HG03039 (cell line): Measurements from ENCODE around the gene CSRNP2.
A peak's percentile ranks its signal among the peaks of the same experiment; 100 is the strongest.
"Not testable (repeated sequence)": the region's sequence is repeated elsewhere in the genome, so short reads cannot be mapped to it uniquely, and the experiment has no call there.

Source experiments
- ATAC-seq: cut with Tn5 transposase; IDR thresholded peaks from one replicate; pipeline ENCODE4 v1.9.1; 2021; ENCODE audit warnings: mild to moderate bottlenecking, moderate library complexity; ENCODE audit not compliant: unreplicated experiment

The CSRNP2 gene

GRCh38 chr12:51033048-51033447 lies 50.3 kb downstream of the CSRNP2 start:
- ATAC-seq: no peak

DNA sequence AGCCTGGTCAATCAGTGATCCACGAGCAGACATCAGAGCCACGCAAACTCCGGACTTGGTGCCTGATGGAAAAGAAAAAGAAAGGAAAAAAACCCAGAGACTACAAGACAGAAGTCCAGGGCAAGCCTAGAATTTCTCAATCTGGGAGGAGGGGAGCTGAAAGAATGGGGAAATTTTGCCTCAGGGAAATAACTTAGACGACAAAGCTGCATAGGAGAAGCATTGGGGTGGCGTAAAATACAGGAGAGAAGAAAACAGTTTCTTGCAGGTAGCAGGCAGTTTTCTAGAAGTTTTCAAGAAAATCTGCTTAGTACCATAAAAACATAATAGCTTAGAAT lies 54.6 kb downstream of the CSRNP2 start:
- ATAC-seq: no peak

DNA sequence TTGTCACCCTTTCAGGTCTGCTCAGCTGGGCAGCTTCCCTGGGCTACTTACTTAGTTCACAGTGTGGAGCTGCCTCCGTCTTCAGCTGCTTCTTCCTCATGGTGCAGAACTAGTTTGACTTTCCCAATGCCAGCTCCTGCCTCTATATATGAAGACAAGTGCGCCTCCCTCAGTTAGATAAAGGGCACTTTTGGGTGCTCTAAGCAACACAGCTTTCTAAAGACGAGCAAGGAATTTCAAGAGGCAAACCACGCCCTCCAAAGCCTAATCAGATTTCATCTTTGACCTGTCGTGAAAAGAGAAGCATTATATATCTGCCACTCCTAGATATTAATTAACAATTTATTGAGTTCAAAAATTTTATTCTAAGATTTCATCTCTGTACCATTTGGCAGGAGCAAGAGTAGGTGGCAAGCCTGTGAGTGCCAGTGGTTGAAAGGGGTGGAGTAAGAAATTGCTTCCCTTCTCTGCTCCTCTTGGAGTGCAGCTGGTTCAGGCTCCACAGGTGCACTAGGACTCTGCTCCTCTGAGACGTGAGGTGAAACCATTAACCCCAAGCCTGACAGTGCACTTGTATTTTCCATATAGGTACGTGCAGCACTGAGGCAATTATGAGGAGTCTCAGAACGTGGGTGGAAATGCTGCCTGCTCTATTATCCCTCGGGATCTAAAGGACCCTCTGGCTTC lies 55.1 kb downstream of the CSRNP2 start:
- ATAC-seq: no peak

DNA sequence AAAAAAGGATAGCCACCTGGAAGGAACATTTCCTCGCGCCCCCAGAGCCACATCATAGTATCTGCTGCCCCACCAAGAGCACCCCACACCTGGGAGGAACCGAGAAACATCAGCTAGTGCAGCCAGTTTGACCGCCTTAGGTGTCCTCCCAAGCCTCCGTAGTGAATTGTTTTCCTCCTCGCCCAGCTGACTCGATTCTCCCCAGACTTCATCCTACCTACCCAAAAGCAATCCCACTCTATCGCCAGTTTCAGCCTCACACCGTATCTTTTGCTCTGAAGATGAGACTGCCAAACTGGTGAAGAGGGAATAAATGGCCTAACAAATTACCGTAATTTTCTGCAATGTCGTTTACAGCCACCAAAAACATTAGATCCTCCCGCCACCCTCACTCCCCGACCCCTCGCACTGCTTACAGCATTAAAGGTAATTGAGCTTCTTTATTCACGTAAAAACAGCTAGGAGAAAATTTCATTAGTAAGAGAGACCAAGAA lies 56.0 kb downstream of the CSRNP2 start:
- ATAC-seq: no peak

DNA sequence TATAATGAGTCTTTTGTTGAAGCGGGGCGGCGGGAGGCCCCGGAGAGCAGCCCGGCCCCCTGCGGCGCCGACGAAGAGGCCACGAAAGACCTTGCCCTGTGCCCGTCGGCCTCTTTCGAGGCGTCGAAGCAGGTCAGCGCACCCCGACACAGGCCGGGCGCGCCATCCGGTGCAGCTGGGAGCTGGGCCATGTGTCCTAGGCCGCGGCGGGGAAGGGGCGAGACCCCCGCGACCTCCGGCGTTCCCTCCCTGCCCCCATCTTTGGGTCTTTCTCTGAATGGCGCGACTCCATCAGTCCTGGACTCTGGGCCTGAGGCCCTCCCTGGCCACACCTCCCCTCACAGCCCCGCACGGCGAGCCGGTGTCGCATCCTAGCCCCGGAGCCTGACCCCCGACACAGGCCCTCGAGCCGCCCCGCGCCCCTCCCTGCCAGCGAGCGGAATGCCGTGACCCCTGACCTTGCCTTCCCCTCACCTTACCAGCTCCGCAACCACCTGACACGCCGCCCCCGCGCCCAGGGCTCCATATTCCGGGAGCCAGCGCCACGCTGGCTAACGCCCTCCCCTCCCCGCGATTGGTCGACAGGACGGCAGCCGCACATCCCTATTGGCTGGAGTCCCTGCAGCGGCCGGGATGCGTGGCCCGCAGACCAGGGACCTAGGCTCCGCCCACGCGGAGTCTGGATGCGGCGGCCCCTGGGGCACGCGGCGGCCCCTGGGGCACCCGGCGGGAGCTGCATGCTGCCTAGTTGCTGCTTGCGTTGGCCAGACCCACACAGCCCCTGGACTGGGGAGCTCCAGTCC lies 57.4 kb downstream of the CSRNP2 start, which contains the start of gene SLC11A2:
Gene SLC11A2 (minus strand): TSS at position 549 of the 803 bp plus-strand sequence. CDS start 15,656 bp downstream, outside the sequence.
- peak; percentile 87 for ATAC-seq

DNA sequence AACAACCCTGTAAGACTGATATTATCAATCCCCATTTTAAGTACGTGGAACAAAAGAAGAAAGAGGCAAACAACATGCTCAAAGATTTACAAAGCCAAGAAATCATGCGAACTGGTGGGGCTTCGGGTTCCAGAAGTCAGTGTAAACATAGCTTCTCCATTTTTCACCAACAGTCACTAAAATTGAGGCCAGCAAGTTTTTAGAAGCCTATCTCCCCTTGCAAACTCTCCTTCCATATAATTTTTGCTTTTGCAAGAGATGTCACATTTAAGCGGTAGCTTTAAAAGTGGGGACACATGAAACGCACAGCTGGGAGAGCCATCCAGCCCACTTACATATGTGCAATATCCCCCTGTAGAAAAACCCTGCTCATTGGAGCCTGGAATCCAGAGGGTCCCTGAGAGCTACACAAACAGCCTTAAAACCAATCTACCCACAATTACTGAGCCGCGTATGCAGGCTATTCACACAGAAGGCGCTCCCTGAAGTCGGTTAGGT lies 58.0 kb downstream of the CSRNP2 start:
- no peak for ATAC-seq

GRCh38 chr12:51023625-51024382 lies 59.6 kb downstream of the CSRNP2 start:
- ATAC-seq: no peak

DNA sequence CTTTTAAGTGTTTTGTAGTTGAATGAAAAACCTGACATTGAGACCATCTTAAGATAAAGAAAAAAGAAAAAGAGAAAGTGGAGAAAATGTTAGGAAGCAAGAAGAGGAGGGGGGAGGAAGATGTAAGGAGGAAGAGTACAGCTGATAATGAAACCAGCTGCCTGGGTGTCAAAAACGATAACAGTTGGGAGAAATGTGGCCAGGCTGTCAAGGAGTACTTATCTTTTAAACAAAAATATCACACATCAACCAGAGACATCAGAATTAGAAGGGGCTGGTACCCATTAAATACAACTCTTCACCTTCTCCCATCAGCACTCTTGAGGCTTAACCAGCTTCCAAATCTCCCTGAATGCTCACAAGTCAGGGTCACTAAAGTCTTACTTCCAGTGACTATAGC lies 61.7 kb downstream of the CSRNP2 start:
- ATAC-seq: no peak

- ATAC-seq: no peak
These were observed 62.8 kb downstream of the CSRNP2 start for GRCh38 chr12:51020448-51021182.

DNA sequence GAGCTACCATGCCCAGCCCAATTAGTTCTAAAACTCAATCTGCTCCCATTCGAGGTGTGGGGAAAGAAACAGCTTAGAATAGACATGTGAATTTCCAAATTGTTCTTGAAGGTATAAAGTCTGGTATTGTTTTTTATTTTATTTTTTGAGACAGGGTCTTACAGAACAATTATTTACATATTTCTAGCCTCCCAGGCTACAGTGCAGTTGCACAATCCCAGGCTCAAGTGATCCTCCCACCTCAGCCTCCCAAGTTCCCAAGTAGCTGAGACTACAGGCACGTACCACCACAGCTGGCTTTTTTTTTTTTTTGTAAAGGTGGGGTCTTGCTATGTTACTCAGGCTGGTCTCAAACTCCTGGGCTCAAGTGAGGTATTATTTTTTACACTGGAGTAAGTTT lies 63.5 kb downstream of the CSRNP2 start:
- ATAC-seq: no peak

- no peak for ATAC-seq
These were observed 64.4 kb downstream of the CSRNP2 start for GRCh38 chr12:51018956-51019355.

- no peak for ATAC-seq
These were observed 65.9 kb downstream of the CSRNP2 start for GRCh38 chr12:51017452-51017851.

DNA sequence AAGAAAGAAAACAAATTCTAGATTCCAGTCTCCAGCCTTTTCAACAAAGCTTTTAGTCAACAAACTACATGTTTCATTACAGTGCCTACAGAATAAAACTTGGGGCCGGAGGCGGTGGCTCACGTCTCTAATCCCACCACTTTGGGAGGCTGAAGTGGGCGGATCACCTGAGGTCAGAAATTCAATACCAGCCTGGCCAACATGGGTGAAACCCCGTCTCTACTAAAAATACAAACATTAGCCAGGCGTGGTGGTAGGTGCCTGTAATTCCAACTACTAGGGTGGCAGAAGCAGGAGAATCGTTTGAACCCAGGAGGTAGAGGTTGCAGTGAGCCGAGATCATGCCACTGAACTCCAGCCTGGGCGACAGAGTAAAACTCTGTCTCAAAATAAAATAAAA lies 68.9 kb downstream of the CSRNP2 start:
- not testable (repeated sequence) for ATAC-seq

GRCh38 chr12:51013441-51013840 lies 70.0 kb downstream of the CSRNP2 start:
- no peak for ATAC-seq

DNA sequence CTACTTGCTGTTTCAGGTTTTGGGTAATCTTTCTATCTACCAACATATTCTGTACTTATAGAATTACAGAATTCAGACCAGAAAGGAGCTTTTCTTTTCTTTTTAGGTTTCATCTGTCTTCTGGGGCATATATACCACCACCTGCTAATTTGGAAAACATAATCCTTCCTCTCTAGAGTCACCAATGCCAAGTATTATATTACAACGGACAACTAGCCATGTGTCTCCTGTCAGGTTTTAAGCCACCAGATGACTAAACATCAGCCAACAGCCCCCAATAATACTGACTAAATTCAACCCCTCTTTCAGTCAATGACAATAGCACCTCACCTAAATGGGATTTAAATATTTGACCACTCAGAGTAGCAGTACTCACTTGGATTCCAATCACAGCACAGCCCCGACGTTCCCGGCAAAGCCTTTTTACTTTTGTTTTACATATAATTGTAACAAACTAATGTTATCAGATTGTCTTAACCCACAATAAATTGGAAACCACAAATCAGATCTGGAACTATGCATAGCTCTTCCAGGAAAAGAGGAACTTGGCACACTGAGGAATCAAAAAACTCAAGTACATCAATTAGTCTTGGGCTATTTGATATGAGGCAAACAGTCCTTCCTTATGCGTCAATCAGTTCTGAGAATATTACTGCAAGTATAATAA lies 70.7 kb downstream of the CSRNP2 start:
- ATAC-seq: no peak

DNA sequence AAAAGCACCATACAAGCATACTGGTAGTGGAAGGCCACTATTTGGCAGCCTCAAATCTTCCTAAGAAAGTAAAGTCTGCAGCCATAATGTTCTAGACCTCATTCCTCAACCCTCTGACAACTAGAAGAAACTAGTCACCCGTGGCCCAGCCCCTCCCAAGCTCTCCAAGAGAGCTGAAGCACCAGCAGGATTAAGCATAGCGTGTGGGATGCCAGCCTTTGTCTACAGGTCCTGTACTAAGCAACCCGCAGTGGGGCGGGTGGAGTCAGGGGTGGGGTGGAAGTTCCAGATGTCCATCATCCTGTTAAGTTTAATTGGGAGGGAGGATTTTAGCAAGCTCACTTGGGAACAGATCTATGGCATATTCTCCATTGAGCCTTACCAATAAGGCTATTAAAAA lies 71.4 kb downstream of the CSRNP2 start:
- no peak for ATAC-seq
